ENCODE data around the gene SUN5.

Gene SUN5

DNA sequence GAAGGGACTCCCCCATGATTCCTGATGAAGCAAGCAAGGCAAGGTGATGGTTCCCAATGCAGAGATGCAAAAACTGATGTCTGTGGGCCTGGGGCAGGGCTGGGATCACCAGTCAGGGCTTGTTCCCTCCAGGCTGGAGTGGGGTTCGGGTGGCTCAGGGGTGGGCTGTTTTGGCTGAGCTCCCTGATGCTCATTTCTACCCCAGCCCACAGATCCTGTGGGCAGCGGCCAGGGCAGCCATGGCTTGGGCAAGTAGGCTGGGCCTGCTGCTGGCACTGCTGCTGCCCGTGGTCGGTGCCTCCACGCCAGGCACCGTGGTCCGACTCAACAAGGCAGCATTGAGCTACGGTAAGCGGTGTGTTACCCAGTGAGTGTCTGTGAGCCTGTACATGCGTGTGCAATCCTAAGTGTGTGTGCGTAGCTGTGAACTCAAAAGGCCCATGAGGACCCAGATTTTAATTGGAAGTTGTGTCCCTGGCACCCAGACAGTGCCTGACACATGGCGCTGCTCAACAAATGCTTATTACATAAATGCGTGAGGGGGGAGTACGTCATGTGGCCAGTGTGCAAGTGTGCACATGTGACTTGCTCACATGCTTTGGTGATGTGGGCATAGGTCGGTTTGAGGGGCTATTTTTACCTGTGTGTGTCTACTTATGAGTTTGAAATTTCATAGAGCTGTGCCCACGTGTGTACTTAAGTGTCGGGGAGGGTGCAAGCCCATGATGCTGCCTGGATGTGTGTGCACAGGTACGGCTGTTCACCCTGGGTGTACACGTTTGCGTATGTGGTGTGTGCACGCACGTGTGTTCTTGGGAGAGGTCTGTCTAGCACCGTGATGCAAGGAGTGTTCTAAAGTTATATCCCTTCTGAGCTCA, 4.3 kb upstream of the SUN5 start:
- TF ChIP-seq RAD21 (IDR thresholded peaks at IDR 0.05; ENCODE audit: low read depth): no peak
- no peak for TF ChIP-seq ZBTB7A (IDR thresholded peaks at IDR 0.05; ENCODE audit: low read depth)
- TF ChIP-seq CEBPB (IDR thresholded peaks at IDR 0.05): no peak
- TF ChIP-seq YY1 (IDR thresholded peaks at IDR 0.05; ENCODE audit: low read depth): no peak
- no peak for TF ChIP-seq TCF12 (IDR thresholded peaks at IDR 0.05; ENCODE audit: low read depth)
- TF ChIP-seq, protein P1, sequence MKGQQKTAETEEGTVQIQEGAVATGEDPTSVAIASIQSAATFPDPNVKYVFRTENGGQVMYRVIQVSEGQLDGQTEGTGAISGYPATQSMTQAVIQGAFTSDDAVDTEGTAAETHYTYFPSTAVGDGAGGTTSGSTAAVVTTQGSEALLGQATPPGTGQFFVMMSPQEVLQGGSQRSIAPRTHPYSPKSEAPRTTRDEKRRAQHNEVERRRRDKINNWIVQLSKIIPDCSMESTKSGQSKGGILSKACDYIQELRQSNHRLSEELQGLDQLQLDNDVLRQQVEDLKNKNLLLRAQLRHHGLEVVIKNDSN (IDR thresholded peaks at IDR 0.05): no peak
- no peak for TF ChIP-seq REST (IDR thresholded peaks at IDR 0.05; ENCODE audit: low read depth)
- no peak for TF ChIP-seq EP300 (IDR thresholded peaks at IDR 0.05; ENCODE audit: borderline replicate concordance)
- no peak for TF ChIP-seq NFIC (IDR thresholded peaks at IDR 0.05)
- no peak for TF ChIP-seq TAF1 (IDR thresholded peaks at IDR 0.05; ENCODE audit: low read depth)

DNA sequence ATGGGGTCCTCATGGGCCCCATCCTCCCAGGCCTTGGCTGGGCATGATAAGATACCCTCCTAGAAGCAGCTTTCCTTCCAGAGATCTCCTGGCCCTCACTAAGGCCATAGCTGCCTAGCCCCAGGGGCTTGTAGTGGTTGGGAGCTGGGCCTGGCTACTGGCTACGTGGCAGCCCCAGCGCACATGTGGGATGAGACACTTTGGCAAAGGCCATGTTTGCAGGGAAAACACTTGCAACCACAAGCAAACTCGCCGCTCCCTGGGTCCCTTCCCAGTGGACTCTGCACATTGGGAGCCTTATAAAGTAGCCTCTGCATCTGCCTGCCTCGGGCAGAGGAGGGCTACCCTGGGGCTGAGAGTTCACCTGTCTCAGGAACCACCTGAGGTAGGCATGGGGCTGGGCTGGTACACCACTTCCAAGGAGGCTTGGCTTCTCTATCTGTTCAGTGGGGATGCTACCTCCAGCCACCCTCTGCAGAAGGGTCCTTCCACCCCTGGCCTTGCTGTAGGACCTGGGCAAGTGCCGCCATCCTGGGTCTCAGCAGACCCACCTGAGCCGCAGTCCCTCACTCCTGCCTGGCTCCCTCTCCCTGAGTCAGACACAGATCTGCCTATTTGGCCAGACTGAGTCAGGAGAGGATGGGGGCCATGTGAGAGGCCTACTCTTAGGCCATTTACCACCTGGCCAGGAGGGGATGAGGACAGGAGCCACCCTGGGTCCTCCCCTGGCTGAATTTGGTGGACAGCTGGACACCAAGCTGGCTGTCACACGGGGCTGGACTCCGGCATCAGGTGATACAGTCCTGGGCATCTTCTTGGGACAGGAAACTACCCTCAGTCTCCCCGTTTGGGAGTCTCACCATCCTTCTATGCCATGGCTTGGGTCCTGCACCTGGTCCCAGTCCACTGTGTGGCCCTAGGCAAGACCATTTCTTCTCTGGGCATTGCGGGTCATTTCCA, 3.4 kb upstream of the SUN5 start, which contains the start of gene BPIFB2:
BPIFB2 (plus strand) TSS at position 329 of the 960 bp plus-strand sequence. CDS start 871 bp downstream, outside the sequence.
- TF ChIP-seq TCF12 (IDR thresholded peaks at IDR 0.05; ENCODE audit: low read depth) (no peak), NFIC (IDR thresholded peaks at IDR 0.05) (no peak), CREB1 (IDR thresholded peaks at IDR 0.05; ENCODE audit: low read depth) (no peak), TEAD4 (IDR thresholded peaks at IDR 0.05) (no peak), RAD21 (IDR thresholded peaks at IDR 0.05; ENCODE audit: low read depth) (no peak), MAX (IDR thresholded peaks at IDR 0.05) (no peak), YY1 (IDR thresholded peaks at IDR 0.05; ENCODE audit: low read depth) (no peak), REST (IDR thresholded peaks at IDR 0.05; ENCODE audit: low read depth) (no peak), TAF1 (IDR thresholded peaks at IDR 0.05; ENCODE audit: low read depth) (no peak), FOXM1 (IDR thresholded peaks at IDR 0.05; ENCODE audit: borderline replicate concordance, low read depth) (no peak), ZBTB7A (IDR thresholded peaks at IDR 0.05; ENCODE audit: low read depth) (no peak)
- TF ChIP-seq, protein P1 (IDR thresholded peaks at IDR 0.05): no peak

GRCh38 chr20:33006776-33007375, 2.6 kb upstream of the SUN5 start:
- TF ChIP-seq FOXM1 (IDR thresholded peaks at IDR 0.05; ENCODE audit: borderline replicate concordance, low read depth) (no peak), TAF1 (IDR thresholded peaks at IDR 0.05; ENCODE audit: low read depth) (no peak), REST (IDR thresholded peaks at IDR 0.05; ENCODE audit: low read depth) (no peak), CEBPB (IDR thresholded peaks at IDR 0.05) (no peak), MAX (IDR thresholded peaks at IDR 0.05) (no peak), TEAD4 (IDR thresholded peaks at IDR 0.05) (no peak), EP300 (IDR thresholded peaks at IDR 0.05; ENCODE audit: borderline replicate concordance) (no peak), NFIC (IDR thresholded peaks at IDR 0.05) (no peak), CREB1 (IDR thresholded peaks at IDR 0.05; ENCODE audit: low read depth) (no peak), TCF12 (IDR thresholded peaks at IDR 0.05; ENCODE audit: low read depth) (no peak), RAD21 (IDR thresholded peaks at IDR 0.05; ENCODE audit: low read depth) (no peak), EGR1 (IDR thresholded peaks at IDR 0.05) (no peak), ZBTB7A (IDR thresholded peaks at IDR 0.05; ENCODE audit: low read depth) (no peak), YY1 (IDR thresholded peaks at IDR 0.05; ENCODE audit: low read depth) (no peak)
- TF ChIP-seq, protein P1 (IDR thresholded peaks at IDR 0.05): no peak

Data from Ishikawa (cell line).